GM12801 (cell line): ENCODE data around the gene DGKB.

Source experiments
- TF ChIP-seq, protein P1 (sequence below): IDR thresholded peaks from one replicate; pipeline ENCODE4 v1.5.1; 2011; ENCODE audit warnings: control low read depth; ENCODE audit not compliant: insufficient read length; ENCODE audit errors: extremely low read depth

The DGKB gene

DNA sequence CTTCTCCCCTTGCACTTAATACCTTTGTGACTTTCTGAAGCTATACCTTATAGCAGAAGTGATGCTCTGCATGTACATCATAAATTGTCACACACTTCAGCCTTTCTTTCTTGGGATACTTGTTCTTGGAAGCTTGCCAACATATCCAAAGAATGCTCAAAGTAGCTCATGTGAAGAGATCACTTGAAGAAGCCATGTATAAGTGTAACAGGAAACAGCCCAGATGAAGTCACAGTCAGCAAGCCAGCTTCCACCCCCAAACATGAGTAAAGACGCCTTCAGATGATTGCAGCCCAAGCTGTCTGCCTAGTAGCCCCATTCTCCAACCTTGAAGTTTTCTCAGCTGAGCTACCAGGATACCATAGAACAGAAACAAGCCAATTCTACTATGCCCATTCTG lies 50.9 kb downstream of the DGKB start:
- TF ChIP-seq, protein P1, sequence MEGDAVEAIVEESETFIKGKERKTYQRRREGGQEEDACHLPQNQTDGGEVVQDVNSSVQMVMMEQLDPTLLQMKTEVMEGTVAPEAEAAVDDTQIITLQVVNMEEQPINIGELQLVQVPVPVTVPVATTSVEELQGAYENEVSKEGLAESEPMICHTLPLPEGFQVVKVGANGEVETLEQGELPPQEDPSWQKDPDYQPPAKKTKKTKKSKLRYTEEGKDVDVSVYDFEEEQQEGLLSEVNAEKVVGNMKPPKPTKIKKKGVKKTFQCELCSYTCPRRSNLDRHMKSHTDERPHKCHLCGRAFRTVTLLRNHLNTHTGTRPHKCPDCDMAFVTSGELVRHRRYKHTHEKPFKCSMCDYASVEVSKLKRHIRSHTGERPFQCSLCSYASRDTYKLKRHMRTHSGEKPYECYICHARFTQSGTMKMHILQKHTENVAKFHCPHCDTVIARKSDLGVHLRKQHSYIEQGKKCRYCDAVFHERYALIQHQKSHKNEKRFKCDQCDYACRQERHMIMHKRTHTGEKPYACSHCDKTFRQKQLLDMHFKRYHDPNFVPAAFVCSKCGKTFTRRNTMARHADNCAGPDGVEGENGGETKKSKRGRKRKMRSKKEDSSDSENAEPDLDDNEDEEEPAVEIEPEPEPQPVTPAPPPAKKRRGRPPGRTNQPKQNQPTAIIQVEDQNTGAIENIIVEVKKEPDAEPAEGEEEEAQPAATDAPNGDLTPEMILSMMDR, result no peak

DNA sequence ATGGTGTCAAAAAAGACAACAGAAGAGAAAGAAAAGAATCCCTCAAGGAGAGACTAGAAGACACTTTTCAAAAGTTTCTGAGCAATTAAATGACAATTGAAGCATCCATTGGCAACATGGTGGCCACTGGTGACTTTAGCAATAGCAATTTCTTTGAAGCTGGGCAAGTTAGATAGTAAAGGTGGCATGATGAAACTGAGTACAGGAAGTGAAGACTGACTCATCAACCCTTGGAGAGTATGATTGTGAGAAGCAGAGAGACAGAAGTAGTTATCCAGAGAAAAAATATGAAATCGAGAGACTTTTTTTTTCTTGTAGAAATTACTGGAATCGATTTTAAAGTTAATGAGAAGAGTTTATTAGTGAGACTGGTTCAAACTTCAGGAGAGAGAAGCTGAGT lies 52.5 kb downstream of the DGKB start:
- TF ChIP-seq, protein P1, result no peak

DNA sequence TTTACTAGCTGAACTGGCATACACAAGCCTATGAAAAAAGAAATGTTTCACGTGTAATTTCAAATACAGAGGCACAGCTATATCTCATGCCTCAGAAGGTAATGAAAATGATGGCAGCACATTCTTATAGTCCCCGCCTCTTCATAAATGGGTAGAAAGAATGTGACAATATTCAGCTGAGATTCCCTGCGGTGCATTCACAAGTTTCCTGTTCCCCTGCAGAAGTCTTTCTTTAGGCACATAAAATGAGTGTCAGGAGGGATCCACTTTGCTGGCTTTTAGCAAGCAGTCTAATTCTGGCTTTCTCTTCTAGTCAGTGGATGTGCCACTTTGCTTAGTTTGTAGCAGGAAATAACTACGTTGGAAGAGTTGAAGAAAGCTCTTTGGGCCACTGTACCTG lies 56.1 kb downstream of the DGKB start:
- TF ChIP-seq, protein P1, result no peak

DNA sequence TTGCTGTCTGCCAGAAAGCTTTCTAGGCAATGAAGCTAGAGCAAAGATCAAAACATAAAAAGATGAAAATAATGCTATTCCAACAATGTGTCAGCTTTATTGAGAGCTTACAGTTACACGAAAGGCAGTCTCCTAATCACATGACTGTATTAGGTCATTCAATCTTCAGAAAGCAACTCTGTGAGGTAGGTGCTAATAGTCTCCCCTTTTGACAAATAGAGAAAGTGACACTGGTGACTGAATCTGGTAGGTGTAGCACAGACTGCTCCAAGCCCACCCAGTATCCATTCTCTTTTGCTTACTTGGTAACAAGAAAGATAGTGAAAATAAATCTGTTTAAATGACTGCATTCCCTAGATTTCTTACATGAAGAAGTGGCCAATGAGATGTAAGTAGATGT lies 58.8 kb downstream of the DGKB start:
- TF ChIP-seq, protein P1, result no peak

DNA sequence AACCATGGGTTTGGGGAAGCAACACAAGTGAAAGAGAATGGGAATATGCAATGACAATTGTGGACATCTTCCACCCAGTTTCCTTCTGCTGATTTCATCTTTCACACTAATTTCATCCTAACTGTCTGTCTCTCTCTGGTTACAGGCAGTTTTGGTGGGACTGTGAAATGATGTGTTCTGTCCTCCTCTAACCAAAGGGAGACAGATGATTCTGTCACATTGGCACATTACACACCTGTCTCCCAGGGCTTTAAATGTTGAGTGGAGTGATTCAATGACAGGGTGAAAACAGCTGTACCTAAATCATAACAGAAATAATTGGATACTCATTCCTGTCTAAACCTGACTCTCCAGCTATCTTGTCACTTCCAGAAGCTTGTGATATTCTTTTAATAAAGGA lies 60.0 kb downstream of the DGKB start:
- TF ChIP-seq, protein P1, result no peak

DNA sequence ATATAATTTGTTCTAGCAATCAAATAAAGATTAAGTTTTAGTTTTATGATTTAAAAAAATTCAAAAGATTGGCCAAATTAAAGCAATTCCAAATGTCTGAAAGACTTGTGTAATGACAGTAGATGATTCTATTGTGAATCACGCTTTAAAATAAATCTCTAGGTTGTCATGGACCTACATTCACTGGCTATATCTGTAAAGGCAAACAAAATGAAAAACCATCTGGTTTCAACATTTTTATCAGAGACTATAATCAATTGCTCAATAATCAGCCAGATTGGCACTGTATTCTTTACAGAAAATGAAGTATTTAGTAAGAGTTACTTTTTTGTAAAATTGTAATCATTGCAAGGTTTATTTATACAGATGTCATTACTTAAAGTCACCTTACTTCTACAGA lies 60.7 kb downstream of the DGKB start:
- TF ChIP-seq, protein P1, result no peak

DNA sequence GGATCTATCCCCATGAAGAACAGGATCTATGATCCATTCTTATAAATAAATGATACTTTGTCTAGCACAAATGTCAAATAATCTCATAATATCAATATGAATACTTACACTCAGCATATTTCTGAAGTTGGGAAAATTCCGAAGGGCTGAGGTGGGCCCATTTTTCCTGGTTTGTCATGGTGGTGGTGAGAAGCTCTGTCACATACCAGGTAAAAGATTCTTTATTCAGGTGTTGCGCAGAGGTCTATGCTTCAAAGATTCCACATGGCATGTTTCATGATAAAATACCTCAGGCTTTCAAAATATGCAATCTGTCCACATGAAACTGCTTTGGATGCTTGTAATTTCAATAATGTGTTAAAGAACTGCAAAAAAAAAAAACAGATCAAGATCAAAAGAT lies 61.5 kb downstream of the DGKB start:
- TF ChIP-seq, protein P1, result no peak

DNA sequence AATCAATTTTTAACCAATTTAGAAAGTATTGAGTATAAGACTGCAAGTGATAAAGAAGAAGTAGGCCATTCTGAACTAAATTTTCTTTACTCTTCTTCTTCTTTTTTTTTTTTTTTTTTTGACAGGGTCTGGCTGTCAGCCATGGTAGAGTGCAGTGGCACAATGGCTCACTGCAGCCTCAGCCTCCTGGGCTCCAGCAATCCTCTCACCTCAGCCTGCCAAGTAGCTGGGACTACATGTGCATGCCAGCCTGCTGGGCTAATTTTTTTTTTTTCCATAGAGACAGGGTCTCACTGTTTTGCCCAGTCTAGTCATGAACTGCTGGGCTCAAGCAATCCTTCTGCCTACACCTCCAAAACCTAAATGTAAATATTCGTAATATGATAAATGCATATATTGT lies 63.2 kb downstream of the DGKB start:
- TF ChIP-seq, protein P1, result no peak
